Activated CD4-positive, CD25-positive, alpha-beta regulatory T cell treated with anti-CD3 and anti-CD28 coated beads, Interleukin-2, amount 50 U/mL, for 16 hours (primary cell): ENCODE data around the gene HDAC4.

Experiments
- DNase-seq: peaks from one replicate; pipeline ENCODE4 v3.0.0-alpha.2; 2020; ENCODE audit warnings: low read depth, low spot score

HDAC4 gene

DNA sequence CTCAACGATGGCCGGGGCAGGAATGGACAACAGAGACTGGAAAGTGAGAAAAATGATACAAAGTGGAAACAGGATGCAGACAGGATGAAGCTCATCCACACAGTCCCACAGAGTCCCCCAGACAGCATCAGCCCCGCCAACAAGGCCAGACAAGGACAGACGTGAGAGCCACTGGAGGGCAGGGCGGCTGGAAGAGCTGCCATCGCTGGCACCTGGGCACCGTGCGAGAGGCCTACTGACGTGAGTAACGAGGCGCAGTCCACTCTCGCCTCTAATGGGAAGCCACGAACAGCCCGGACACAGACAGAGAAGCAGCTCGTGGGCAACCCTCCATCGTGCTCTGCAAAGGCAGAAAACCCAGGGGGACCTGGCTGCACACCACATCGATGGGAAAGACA is 17.1 kb downstream of the HDAC4 start:
- DNase-seq: no peak

GRCh38 chr2:239383036-239383758 is 17.6 kb downstream of the HDAC4 start:
- no peak for DNase-seq

- no peak for DNase-seq
Measured at GRCh38 chr2:239382384-239382880, 18.4 kb downstream of the HDAC4 start.

GRCh38 chr2:239381709-239382134 is 19.1 kb downstream of the HDAC4 start:
- DNase-seq: no peak

DNA sequence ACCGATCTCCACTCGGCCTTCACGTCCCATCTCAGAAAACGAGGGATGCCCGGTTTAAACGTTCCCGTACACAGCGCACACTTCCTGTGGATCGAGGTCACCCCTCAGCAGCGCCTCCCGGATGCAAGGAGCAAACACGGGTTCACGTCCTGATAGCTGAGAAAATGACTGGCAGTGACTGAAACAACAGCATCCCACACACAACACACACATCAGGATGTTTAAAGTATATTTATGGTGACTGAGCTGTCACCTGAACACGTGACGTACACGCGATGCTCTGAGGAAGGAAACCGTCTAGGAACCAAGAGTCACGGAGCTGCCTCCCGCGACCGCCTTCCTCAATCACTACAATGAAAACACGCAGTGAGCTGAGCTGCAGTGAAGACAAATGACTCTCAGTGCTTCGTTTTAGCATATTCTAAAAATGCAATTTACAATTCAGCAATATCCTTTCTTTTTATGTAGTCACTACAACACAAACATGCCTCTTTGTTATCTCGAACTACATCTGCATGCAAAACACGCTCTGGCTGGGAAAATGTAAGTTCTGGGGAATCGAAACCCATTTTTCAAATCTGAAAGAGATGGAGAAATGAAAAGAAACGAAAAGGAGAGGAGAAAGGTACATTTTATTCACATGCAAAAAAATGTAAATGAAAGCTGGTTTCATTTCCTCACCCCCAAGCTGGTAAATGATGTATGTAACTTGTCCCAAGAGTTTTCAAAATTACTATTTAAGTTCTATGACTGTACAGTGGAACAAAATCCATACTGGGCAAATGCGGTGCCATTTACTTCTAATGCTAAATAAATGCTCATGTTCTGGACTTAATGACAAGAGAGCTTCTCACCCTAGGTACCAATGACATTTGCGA is 19.8 kb downstream of the HDAC4 start:
- peak; percentile 37 for DNase-seq

DNA sequence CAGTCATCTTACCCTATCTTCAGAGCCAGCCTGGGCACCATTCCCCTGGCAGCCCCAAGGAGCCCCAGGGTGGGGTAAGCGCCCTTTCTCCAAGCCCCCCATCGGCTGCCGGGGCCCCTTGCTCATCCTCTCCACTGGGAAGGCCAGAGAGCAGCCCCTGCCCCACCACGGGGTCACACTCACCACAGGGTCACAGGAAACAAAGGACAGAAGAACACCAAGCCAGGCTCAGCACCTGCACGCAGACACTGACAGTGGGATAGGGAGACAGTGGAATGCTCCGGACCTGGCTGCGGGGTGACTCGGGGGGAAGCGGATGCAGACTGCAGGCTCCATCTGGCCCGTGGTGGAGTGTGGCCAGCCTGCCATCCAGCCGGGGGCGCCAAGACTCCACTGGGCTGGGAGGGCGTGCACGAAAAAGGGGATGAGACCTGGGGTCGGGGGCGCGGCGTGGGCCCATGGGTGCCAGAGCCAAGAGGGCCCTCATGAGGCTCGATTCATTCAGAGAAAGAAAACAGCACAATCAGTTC is 21.1 kb downstream of the HDAC4 start:
- DNase-seq: no peak

DNA sequence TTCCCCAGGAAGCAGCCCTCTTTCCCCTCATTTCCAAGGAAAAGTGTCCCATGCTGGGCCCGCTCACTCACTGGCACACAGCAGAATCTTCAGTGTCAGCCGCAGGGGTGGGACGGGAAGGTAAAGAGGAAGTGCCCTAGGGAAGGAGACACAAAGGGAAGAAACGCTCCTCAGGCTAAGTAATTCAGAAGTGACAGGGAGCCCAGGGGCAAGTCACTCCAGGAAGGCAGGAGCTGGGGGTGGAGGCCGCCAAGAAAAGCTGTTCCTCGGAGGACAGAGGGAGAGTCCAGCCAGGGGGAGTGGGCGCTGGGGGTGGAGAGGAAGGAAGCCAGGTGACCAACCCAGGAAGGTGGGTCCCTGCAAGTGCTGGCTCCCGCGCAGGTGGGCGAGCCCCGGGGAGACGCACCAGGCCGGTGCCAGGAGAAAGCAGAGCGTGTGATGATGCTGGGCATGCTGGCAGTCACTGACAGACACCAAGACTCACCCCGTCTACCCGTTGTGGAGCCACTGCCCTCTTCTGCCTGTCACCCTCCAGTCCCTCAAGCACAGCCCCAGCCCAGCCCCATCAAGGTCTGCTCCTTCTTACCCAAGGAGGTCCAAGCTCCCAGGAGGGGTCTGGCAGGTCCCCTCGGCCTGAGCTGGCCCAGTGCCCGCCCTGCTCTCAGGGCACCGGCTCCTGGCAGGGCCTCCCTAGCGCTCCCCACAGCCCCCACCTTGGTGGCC is 21.7 kb downstream of the HDAC4 start:
- no peak for DNase-seq

DNA sequence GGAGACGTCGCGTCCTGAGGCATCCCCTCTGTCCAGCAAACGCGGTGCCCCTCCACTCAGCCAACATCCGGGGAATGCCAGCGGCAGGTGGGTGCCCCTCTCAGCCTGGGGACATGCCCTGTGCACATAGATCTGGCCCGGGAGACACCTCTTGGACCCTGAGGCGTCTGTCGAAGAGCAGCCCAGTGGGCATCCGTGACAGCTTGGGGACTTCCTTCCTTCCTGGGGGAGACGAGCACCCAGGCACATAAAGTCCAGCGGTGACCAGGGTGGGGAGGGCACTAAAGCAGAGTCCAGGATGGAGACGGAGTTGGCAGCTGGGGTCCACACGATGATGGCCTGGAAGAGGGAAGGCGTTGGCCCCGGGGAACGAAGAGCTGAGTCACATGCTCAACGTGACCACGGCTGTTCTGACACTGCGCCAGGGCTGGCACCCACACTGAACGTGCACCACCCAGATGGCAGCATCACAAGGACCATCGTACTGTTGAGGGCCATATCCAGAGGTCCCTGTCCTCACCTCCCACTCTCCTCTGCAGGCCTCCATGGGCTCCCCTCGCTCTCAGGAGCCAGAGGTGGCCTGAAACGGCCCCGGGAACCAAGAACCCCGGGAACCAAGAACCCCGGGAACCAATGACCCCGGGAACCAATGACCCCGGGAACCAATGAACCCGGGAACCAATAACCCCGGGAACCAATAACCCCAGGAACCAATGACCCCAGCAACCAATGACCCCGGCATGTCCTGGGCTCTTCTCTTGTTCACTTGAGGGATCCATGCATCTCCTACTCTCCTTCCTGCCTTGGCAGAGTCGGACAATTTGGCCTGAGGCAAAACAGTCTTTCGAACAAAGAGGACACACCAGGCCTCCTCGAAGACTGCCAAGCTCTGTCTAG is 22.6 kb downstream of the HDAC4 start:
- no peak for DNase-seq

GRCh38 chr2:239377591-239377990 is 23.2 kb downstream of the HDAC4 start:
- DNase-seq: no peak

GRCh38 chr2:239376942-239377531 is 23.8 kb downstream of the HDAC4 start:
- no peak for DNase-seq

GRCh38 chr2:239376351-239376750 is 24.5 kb downstream of the HDAC4 start:
- no peak for DNase-seq

GRCh38 chr2:239375278-239376061 is 25.4 kb downstream of the HDAC4 start:
- DNase-seq: no peak

- no peak for DNase-seq
Measured at GRCh38 chr2:239374896-239375277, 25.9 kb downstream of the HDAC4 start.

- no peak for DNase-seq
Measured at GRCh38 chr2:239372835-239373234, 28.0 kb downstream of the HDAC4 start.

DNA sequence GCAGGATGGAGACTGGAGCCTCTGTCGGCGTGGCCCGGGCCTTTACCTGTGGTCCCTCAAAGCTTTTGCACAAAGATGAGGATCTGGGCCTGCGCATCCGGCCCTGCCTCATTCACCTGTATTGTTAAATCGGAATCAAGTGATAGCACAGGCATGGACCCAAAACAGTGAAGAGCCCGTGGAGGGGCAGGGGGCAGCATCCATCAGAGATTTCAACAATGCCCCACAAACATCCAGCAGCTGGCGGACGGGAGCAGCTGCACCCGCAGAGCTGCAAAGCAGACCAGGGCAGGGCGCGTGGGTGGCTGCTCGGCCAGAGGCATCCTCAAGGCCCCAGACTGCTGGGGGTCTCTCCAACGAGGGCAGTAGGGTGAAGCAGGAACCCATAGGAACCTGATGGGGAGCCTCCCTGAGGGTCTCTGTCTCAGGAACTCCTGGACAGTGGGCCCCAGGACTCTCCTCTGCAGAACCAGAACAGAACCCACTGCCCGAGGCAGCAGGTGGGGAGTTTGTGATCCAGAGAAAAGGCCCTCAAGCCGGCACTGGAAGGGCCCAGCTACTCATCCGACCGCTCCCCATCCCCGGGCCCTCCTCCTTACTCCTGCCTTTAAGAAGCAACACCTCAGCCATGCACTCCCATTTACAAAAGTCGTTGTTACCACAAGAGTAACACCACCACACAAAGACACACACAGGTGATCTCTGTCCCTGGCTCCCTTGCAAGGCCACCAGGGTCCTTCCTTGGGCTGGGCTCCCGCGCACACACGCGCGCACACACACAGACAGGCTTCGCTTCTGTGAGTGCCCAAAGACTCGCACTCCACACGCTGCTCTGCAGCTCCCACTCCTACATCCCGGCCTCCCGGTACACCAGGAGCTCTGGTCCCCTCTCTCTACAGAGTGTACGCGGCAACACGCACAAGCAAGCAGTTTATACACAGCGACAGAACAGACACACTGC is 28.8 kb downstream of the HDAC4 start:
- no peak for DNase-seq

DNA sequence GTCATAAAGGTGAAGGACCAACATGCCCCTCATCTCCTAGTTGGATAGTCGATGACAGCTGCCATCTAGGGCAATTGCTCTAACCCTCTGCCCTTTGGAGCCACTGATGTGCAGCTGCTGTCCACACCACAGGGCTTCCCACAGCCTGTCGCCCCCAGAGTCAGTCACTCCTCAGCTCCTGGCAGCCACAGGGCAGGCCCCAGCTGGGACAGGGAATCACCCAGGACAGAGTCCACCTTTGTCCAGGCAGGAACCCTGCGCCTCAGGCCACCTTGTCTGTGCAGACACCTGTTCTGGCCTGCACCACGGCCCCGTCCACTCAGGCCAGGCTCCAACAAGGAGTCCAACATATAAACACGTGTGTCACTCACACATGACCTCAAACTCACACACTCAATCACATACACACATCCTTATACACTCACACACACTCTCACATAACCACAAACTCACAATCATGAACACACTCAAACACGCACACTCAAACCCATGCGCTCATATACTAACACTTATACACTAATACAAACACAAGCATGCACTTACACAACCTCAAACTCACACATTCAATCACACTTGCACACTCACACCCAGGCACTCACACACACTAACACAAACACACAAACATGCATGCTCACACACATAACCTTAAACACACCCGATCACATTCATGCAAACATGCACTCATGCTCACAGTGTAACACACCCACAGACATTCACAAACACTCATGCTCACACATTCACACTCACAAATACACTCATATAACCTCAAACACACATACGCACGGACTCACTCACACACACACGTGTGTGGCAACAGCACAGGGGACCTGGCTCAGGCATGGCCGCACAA is 29.7 kb downstream of the HDAC4 start:
- no peak for DNase-seq

- DNase-seq: no peak
Measured at GRCh38 chr2:239370403-239370802, 30.4 kb downstream of the HDAC4 start.
